ENCODE data around the gene BCL2.
"Not testable (repeated sequence)": the region's sequence is repeated elsewhere in the genome, so short reads cannot be mapped to it uniquely, and the experiment has no call there.

Gene BCL2

DNA sequence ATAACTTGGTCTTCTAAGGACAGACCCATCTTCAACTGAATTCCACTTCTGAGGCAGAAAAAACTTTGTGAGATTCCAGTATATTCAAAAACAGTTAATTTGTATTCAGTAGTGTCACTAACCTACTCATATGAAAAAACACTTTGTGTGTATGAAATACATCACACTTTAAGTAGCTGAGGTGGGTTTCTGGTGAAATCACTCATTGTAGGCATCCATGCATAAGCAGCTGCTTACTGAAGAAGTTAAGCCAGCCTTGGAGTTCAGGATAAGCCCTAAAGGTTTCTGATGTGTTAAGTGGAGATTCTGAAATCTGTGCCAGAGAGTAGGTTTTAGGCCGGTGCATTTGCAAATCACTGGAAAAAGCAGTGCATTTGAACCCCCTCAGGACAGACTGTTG is 128.2 kb downstream of the BCL2 start:
- peaks cover 55% of the 10 kb centered on the region for H3K4me1 Mint-ChIP-seq
- H3K9me3 Mint-ChIP-seq = no peaks in the 10 kb centered on the region
- TF ChIP-seq CTCF (IDR thresholded peaks at IDR 0.05) = no peak
- no peak for DNase-seq
- H3K4me3 Mint-ChIP-seq = no peak overlapping the region
- H3K36me3 Mint-ChIP-seq (ENCODE audit: low read depth) = no peaks in the 10 kb centered on the region
- H3K27me3 Mint-ChIP-seq (ENCODE audit: low read depth, poor library complexity) = peaks cover 3% of the 10 kb centered on the region
- H3K27ac Mint-ChIP-seq = no peak overlapping the region

GRCh38 chr18:63190838-63191237 is 128.7 kb downstream of the BCL2 start:
- H3K4me1 Mint-ChIP-seq = peaks cover 56% of the 10 kb centered on the region
- H3K36me3 Mint-ChIP-seq (ENCODE audit: low read depth); H3K27ac Mint-ChIP-seq; H3K27me3 Mint-ChIP-seq (ENCODE audit: low read depth, poor library complexity); DNase-seq; H3K4me3 Mint-ChIP-seq; H3K9me3 Mint-ChIP-seq: not testable (repeated sequence)

GRCh38 chr18:63189817-63190216 is 129.8 kb downstream of the BCL2 start:
- no peak for DNase-seq
- H3K27ac Mint-ChIP-seq = peak overlapping the region; percentile 5
- no peak for TF ChIP-seq CTCF (IDR thresholded peaks at IDR 0.05)
- H3K27me3 Mint-ChIP-seq (ENCODE audit: low read depth, poor library complexity) = peaks cover 3% of the 10 kb centered on the region
- no peaks in the 10 kb centered on the region for H3K36me3 Mint-ChIP-seq (ENCODE audit: low read depth)
- peaks cover 60% of the 10 kb centered on the region for H3K4me1 Mint-ChIP-seq
- H3K4me3 Mint-ChIP-seq = no peak overlapping the region
- no peaks in the 10 kb centered on the region for H3K9me3 Mint-ChIP-seq

DNA sequence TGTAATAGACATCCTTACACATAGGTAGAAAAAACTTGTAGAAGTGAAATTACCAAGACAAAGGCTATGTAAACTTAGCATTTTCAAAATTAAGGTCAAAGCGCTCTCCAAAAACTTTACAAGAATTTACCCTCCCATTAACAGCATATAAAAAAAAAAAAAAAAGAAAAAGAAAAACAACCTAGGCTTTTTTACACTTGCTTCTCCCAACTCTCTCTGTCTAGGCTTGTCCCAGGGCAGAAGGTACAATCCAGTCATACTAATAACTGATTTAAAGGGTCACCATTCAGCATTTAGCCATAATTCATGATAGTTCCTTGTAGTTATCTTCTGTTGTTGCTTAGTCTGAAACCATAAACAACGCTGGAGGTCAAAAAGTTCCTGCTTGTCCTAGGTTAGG is 130.5 kb downstream of the BCL2 start:
- H3K4me3 Mint-ChIP-seq = peak overlapping the region; percentile 11
- no peak overlapping the region for H3K27ac Mint-ChIP-seq
- no peak for DNase-seq
- H3K36me3 Mint-ChIP-seq (ENCODE audit: low read depth) = no peaks in the 10 kb centered on the region
- H3K9me3 Mint-ChIP-seq = no peaks in the 10 kb centered on the region
- H3K4me1 Mint-ChIP-seq = peaks cover 62% of the 10 kb centered on the region
- no peak for TF ChIP-seq CTCF (IDR thresholded peaks at IDR 0.05)
- peaks cover 3% of the 10 kb centered on the region for H3K27me3 Mint-ChIP-seq (ENCODE audit: low read depth, poor library complexity)

GRCh38 chr18:63187791-63188460 is 131.6 kb downstream of the BCL2 start:
- Mint-ChIP-seq H3K36me3 (ENCODE audit: low read depth) (no peaks in the 10 kb centered on the region), H3K4me1 (peaks cover 67% of the 10 kb centered on the region), H3K27me3 (ENCODE audit: low read depth, poor library complexity) (peaks cover 7% of the 10 kb centered on the region), H3K4me3 (no peak overlapping the region), H3K9me3 (no peaks in the 10 kb centered on the region), H3K27ac (no peak overlapping the region)
- TF ChIP-seq CTCF (IDR thresholded peaks at IDR 0.05) = no peak
- no peak for DNase-seq

DNA sequence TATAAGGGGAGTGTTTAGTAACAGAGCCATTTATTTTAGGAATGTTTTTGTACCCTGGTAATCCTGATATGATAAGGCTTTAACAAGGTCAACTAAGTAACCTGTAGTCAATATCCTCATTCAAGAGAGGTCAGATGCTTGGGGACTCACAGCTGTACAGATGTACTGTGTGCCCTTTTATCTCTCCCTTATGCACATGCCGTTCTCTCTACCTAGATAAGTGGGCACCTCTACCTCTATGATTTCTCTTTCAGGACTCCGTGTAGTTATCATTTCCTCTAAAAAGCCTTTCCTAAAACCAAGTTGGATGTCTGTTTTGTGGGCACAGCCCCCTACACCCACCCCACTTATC is 132.4 kb downstream of the BCL2 start:
- H3K4me1 Mint-ChIP-seq = peaks cover 67% of the 10 kb centered on the region
- peaks cover 7% of the 10 kb centered on the region for H3K27me3 Mint-ChIP-seq (ENCODE audit: low read depth, poor library complexity)
- no peak overlapping the region for H3K4me3 Mint-ChIP-seq

More for the DNA sequence above, 132.4 kb downstream of the BCL2 start:
- TF ChIP-seq CTCF (IDR thresholded peaks at IDR 0.05) = no peak
- DNase-seq = no peak
- no peaks in the 10 kb centered on the region for H3K36me3 Mint-ChIP-seq (ENCODE audit: low read depth)
- no peak overlapping the region for H3K27ac Mint-ChIP-seq
- H3K9me3 Mint-ChIP-seq = no peaks in the 10 kb centered on the region

All from nephron progenitor cell (in vitro differentiated cells).